Gastroesophageal sphincter (tissue), 4 donors: ENCODE data around the gene SLC13A4. TPM values are rescaled to one million over a fixed set of nuclear protein-coding genes. Genes with fewer than 3 reads are reported as not detected.

Experiments used
- ATAC-seq: fragments of 150-250 bp; one replicate; pipeline ENCODE4 v1.9.1; 2016; ENCODE audit warnings: mild to moderate bottlenecking, moderate library complexity
- H3K27ac ChIP-seq, 4 donors: fragments of 200-600 bp; sonication (generic) in 3 of 4; 1 replicate in 3 of 4; 2 replicates in 1 of 4; pipeline ENCODE4 v1.5.1; 2016 to 2019
- H3K27me3 ChIP-seq: fragments of 200-600 bp; sonication (generic); one replicate; pipeline ENCODE4 v1.5.1; 2019
- H3K36me3 ChIP-seq, 2 donors: fragments of 200-600 bp; sonication (generic); one replicate each; pipeline ENCODE4 v1.5.1; 2019; ENCODE audit warnings: control low read depth in 1 of 2
- H3K4me1 ChIP-seq, 3 donors: fragments of 200-600 bp; sonication (generic); 1 replicate in 2 of 3; 2 replicates in 1 of 3; pipeline ENCODE4 v1.5.1; 2016 to 2019; ENCODE audit warnings: control low read depth in 2 of 3
- H3K4me3 ChIP-seq, 2 donors: fragments of 200-600 bp; sonication (generic); one replicate each; pipeline ENCODE4 v1.5.1; 2019; ENCODE audit warnings: mild to moderate bottlenecking in 1 of 2, moderate library complexity in 1 of 2
- H3K9me3 ChIP-seq, 3 donors: fragments of 200-600 bp; sonication (generic); one replicate each; pipeline ENCODE4 v1.5.1; 2017 to 2019; ENCODE audit warnings: control low read depth in 2 of 3
- CTCF ChIP-seq, 4 experiments: fragments of 200-600 bp in 2 of 4; fragments of 450-650 bp in 2 of 4; sonication (generic) in 1 of 4; IDR thresholded peaks; one replicate each; pipeline ENCODE4 v1.5.1; 2017 to 2019; ENCODE audit warnings: antibody characterized with exemption in 4 of 4, mild to moderate bottlenecking in 2 of 4, moderate library complexity in 2 of 4
- EP300 ChIP-seq: sonication (generic); formaldehyde crosslinking; IDR thresholded peaks from one replicate; pipeline ENCODE4 v1.6.1; 2017; ENCODE audit warnings: antibody characterized with exemption, mild to moderate bottlenecking
- POLR2A ChIP-seq, 2 donors: fragments of 450-650 bp; IDR thresholded peaks; one replicate each; pipeline ENCODE4 v1.6.1; 2017; ENCODE audit warnings: antibody characterized with exemption in 2 of 2, mild to moderate bottlenecking in 2 of 2, moderate library complexity in 1 of 2
- POLR2AphosphoS5 ChIP-seq: sonication (generic); formaldehyde crosslinking; IDR thresholded peaks from one replicate; pipeline ENCODE4 v1.6.1; 2017; ENCODE audit warnings: antibody characterized with exemption
- WGBS, 2 donors: methylation state at CpG; one replicate each; pipeline ENCODE4 v1.1.5; 2018; ENCODE audit warnings: low coverage in 1 of 2; 5-methylcytosine and 5-hydroxymethylcytosine counted together
- total RNA-seq, 4 donors: library from RNA; depleted of rRNA; stranded (reverse); fragments of >200 nt; gene quantifications; one replicate each; pipeline ENCODE4 v1.1.0, GENCODE V29; 2016

The SLC13A4 gene
- total RNA-seq, 4 donors from 2014 or later, result 0.27 to 1.7 TPM; not detected in 2

- no peak overlapping the region for H3K27ac ChIP-seq
- WGBS, 2 donors, result 34 to 73% methylated on average over 3 to 4 of the region's 5 CpGs
- H3K27me3 ChIP-seq, result peaks cover 9% of the 10 kb centered on the region
- TF ChIP-seq CTCF (IDR thresholded peaks at IDR 0.05) (no peak), POLR2A (IDR thresholded peaks at IDR 0.05) (no peak), POLR2AphosphoS5 (no peak), EP300 (no peak)
- no peaks in the 10 kb centered on the region for H3K9me3 ChIP-seq
- no peaks in the 10 kb centered on the region for H3K36me3 ChIP-seq
- ATAC-seq, result no peak
- H3K4me3 ChIP-seq, result no peak overlapping the region
- H3K4me1 ChIP-seq, result no peaks in the 10 kb centered on the region
These were observed 1.7 kb downstream of the SLC13A4 start for GRCh38 chr7:135726276-135726788.

- Histone ChIP-seq H3K36me3 (no peaks in the 10 kb centered on the region), H3K27me3 (peaks cover 12% of the 10 kb centered on the region), H3K4me3 (no peak overlapping the region), H3K27ac (no peak overlapping the region), H3K4me1 (no peaks in the 10 kb centered on the region), H3K9me3 (no peaks in the 10 kb centered on the region)
- TF ChIP-seq POLR2A (IDR thresholded peaks at IDR 0.05), result no peak
- no peak for TF ChIP-seq EP300
- no peak for TF ChIP-seq CTCF (IDR thresholded peaks at IDR 0.05)
- TF ChIP-seq POLR2AphosphoS5, result no peak
- ATAC-seq, result no peak
- WGBS, 2 donors, result 86 to 92% methylated on average over 3 to 5 of the region's 7 CpGs
These were observed 4.6 kb downstream of the SLC13A4 start for GRCh38 chr7:135723411-135723810.

GRCh38 chr7:135721198-135721820 is 6.7 kb downstream of the SLC13A4 start:
- H3K4me3 ChIP-seq, result no peak overlapping the region
- H3K27me3 ChIP-seq, result peaks cover 12% of the 10 kb centered on the region
- peaks cover 0 to 8% (median 0%) of the 10 kb centered on the region in 3 donors for H3K4me1 ChIP-seq
- no peak for ATAC-seq
- WGBS, 2 donors, result 92% methylated on average over 4 to 11 of the region's 21 CpGs
- H3K9me3 ChIP-seq, result no peaks in the 10 kb centered on the region
- H3K27ac ChIP-seq, result no peak overlapping the region
- H3K36me3 ChIP-seq, result no peaks in the 10 kb centered on the region
- no peak for TF ChIP-seq POLR2A (IDR thresholded peaks at IDR 0.05)
- TF ChIP-seq CTCF (IDR thresholded peaks at IDR 0.05), result no peak
- TF ChIP-seq POLR2AphosphoS5, result no peak
- no peak for TF ChIP-seq EP300

- Histone ChIP-seq H3K9me3 (no peaks in the 10 kb centered on the region), H3K4me1 (peaks cover 0 to 8% (median 0%) of the 10 kb centered on the region in 3 donors), H3K27ac (no peak overlapping the region), H3K27me3 (peaks cover 19% of the 10 kb centered on the region), H3K36me3 (no peaks in the 10 kb centered on the region), H3K4me3 (no peak overlapping the region)
- TF ChIP-seq CTCF (IDR thresholded peaks at IDR 0.05) (no peak), POLR2A (IDR thresholded peaks at IDR 0.05) (no peak), POLR2AphosphoS5 (no peak), EP300 (no peak)
- ATAC-seq, result no peak
- WGBS, 2 donors, result 52% methylated on average over 2 of the region's 2 CpGs; no CpG with 5 or more reads in 1 of the 2 donors
These were observed 8.3 kb downstream of the SLC13A4 start for GRCh38 chr7:135719688-135720087.
